GM18861 (cell line): ENCODE results near the gene ARMC10.
A peak's percentile ranks its signal among the peaks of the same experiment; 100 is the strongest.
"Not testable (repeated sequence)": the region's sequence is repeated elsewhere in the genome, so short reads cannot be mapped to it uniquely, and the experiment has no call there.

Experiments
- ATAC-seq: cut with Tn5 transposase; IDR thresholded peaks from one replicate; pipeline ENCODE4 v1.9.1; 2021; ENCODE audit not compliant: unreplicated experiment

ARMC10 gene

GRCh38 chr7:103074519-103075336 is at the start of gene ARMC10, which contains the start of gene FBXL13:
Gene ARMC10, plus strand, starts transcription at chr7:103075140. Its CDS starts 133 bp downstream, at chr7:103075273.
Gene FBXL13, minus strand, starts transcription at chr7:103074796.
- ATAC-seq = peak; percentile 85

GRCh38 chr7:103025341-103025740 is 49.6 kb upstream of the ARMC10 start:
- ATAC-seq = no peak

- ATAC-seq = no peak
These were observed 43.9 kb upstream of the ARMC10 start for GRCh38 chr7:103031024-103031423.

- ATAC-seq = no peak
These were observed 43.2 kb upstream of the ARMC10 start for GRCh38 chr7:103031781-103032180.

- not testable (repeated sequence) for ATAC-seq
These were observed 40.6 kb upstream of the ARMC10 start for GRCh38 chr7:103034318-103034717.

GRCh38 chr7:103037476-103037822 is 37.5 kb upstream of the ARMC10 start:
- ATAC-seq = no peak

GRCh38 chr7:103037823-103038739 is 36.9 kb upstream of the ARMC10 start:
- ATAC-seq = not testable (repeated sequence)

GRCh38 chr7:103041815-103042214 is 33.1 kb upstream of the ARMC10 start:
- ATAC-seq = not testable (repeated sequence)

- ATAC-seq = no peak
These were observed 26.1 kb upstream of the ARMC10 start for GRCh38 chr7:103048833-103049232.

GRCh38 chr7:103051519-103051918 is 23.4 kb upstream of the ARMC10 start:
- ATAC-seq = no peak

GRCh38 chr7:103056006-103056405 is 18.9 kb upstream of the ARMC10 start:
- ATAC-seq = not testable (repeated sequence)

GRCh38 chr7:103058122-103058521 is 16.8 kb upstream of the ARMC10 start:
- no peak for ATAC-seq

- no peak for ATAC-seq
These were observed 15.5 kb upstream of the ARMC10 start for GRCh38 chr7:103059471-103059870.

GRCh38 chr7:103063895-103064294 is 11.0 kb upstream of the ARMC10 start:
- no peak for ATAC-seq

GRCh38 chr7:103065667-103066066 is 9.3 kb upstream of the ARMC10 start:
- ATAC-seq = no peak

- ATAC-seq = no peak
These were observed 6.2 kb upstream of the ARMC10 start for GRCh38 chr7:103068414-103069403.

GRCh38 chr7:103071000-103071399 is 3.9 kb upstream of the ARMC10 start:
- no peak for ATAC-seq

- ATAC-seq = no peak
These were observed 886 bp upstream of the ARMC10 start for GRCh38 chr7:103073989-103074518.

GRCh38 chr7:103075337-103075918 is 488 bp downstream of the ARMC10 start:
- ATAC-seq = peak; percentile 32

GRCh38 chr7:103076764-103077163 is 1.8 kb downstream of the ARMC10 start:
- no peak for ATAC-seq
